Liver (tissue), 9 donors: Measurements from ENCODE around the gene LSMEM2. TPM values are rescaled to one million over a fixed set of nuclear protein-coding genes. Genes with fewer than 3 reads are reported as not detected.
"Not testable (repeated sequence)": the region's sequence is repeated elsewhere in the genome, so short reads cannot be mapped to it uniquely, and the experiment has no call there.

Experiments used
- DNase-seq: peaks from one replicate; pipeline ENCODE4 v3.0.0-alpha.2; 2017; ENCODE audit warnings: low spot score
- H3K27ac ChIP-seq, 2 donors: one replicate each; pipeline ENCODE4 v1.7.0; 2013; ENCODE audit warnings: inconsistent platforms in 2 of 2, low read length in 2 of 2, control low read depth in 1 of 2, low read depth in 1 of 2, mild to moderate bottlenecking in 1 of 2
- H3K27me3 ChIP-seq, 4 donors: one replicate each; pipeline versions ENCODE4 v1.6.1 to v1.7.0; 2013; ENCODE audit warnings: low read length in 3 of 4, inconsistent platforms in 1 of 4, mild to moderate bottlenecking in 1 of 4, moderate library complexity in 1 of 4; ENCODE audit not compliant: control insufficient read depth in 4 of 4, insufficient read depth in 4 of 4
- H3K36me3 ChIP-seq, 4 donors: one replicate each; pipeline versions ENCODE4 v1.6.1 to v1.7.0; 2013; ENCODE audit warnings: low read length in 3 of 4, mild to moderate bottlenecking in 3 of 4, low read depth in 1 of 4, moderate library complexity in 1 of 4; ENCODE audit not compliant: control insufficient read depth in 4 of 4, insufficient read depth in 3 of 4
- H3K4me1 ChIP-seq, 4 donors: one replicate each; pipeline versions ENCODE4 v1.6.1 to v1.7.0; 2013; ENCODE audit warnings: low read length in 3 of 4, mild to moderate bottlenecking in 3 of 4, moderate library complexity in 1 of 4; ENCODE audit not compliant: control insufficient read depth in 4 of 4, insufficient read depth in 4 of 4
- H3K4me3 ChIP-seq, 3 donors: one replicate each; pipeline versions ENCODE4 v1.6.1 to v1.7.0; 2013; ENCODE audit warnings: low read length in 3 of 3, control low read depth in 1 of 3, low read depth in 1 of 3, mild to moderate bottlenecking in 1 of 3
- H3K9ac ChIP-seq, 2 donors: one replicate each; pipeline ENCODE4 v1.7.0; 2013; ENCODE audit warnings: low read length in 2 of 2, mild to moderate bottlenecking in 2 of 2, moderate library complexity in 2 of 2, control low read depth in 1 of 2, low read depth in 1 of 2
- H3K9me3 ChIP-seq, 4 donors: one replicate each; pipeline versions ENCODE4 v1.6.1 to v1.7.0; 2013; ENCODE audit warnings: low read length in 3 of 4; ENCODE audit not compliant: control insufficient read depth in 4 of 4
- FOXA2 ChIP-seq: IDR thresholded peaks from 2 replicates; pipeline ENCODE4 v1.6.1; 2016; ENCODE audit warnings: antibody characterized with exemption
- GABPA ChIP-seq, 2 donors: IDR thresholded peaks in 1 of 2; conservative IDR thresholded peaks in 1 of 2; 2 replicates each; pipeline ENCODE4 v1.6.1; 2016; ENCODE audit warnings: antibody characterized with exemption in 2 of 2, mild to moderate bottlenecking in 1 of 2, moderate library complexity in 1 of 2
- HNF4G ChIP-seq: IDR thresholded peaks from 2 replicates; pipeline ENCODE4 v1.6.1; 2016; ENCODE audit warnings: antibody characterized with exemption
- JUND ChIP-seq, 2 donors: IDR thresholded peaks; 2 replicates each; pipeline ENCODE4 v1.6.1; 2016; ENCODE audit warnings: antibody characterized with exemption in 2 of 2
- NR2F2 ChIP-seq: IDR thresholded peaks from 2 replicates; pipeline ENCODE4 v1.6.1; 2016; ENCODE audit warnings: antibody characterized with exemption
- RAD21 ChIP-seq, 2 donors: IDR thresholded peaks; 2 replicates each; pipeline ENCODE4 v1.6.1; 2016; ENCODE audit warnings: antibody characterized with exemption in 2 of 2, mild to moderate bottlenecking in 2 of 2
- RXRA ChIP-seq, 2 donors: IDR thresholded peaks; 2 replicates each; pipeline ENCODE4 v1.6.1; 2017 to 2018; ENCODE audit warnings: antibody characterized with exemption in 2 of 2, mild to moderate bottlenecking in 1 of 2
- SP1 ChIP-seq: IDR thresholded peaks from 2 replicates; pipeline ENCODE4 v1.6.1; 2018; ENCODE audit warnings: antibody characterized with exemption, mild to moderate bottlenecking
- YY1 ChIP-seq: IDR thresholded peaks from 2 replicates; pipeline ENCODE4 v1.6.1; 2016; ENCODE audit warnings: antibody characterized with exemption, mild to moderate bottlenecking
- WGBS: extraction: QIAGEN DNeasy Blood & Tissue Kit; methylation state at CpG from one replicate; pipeline ENCODE4 v1.1.7; 2013; 5-methylcytosine and 5-hydroxymethylcytosine counted together
- polyA plus RNA-seq, 2 donors: library from polyadenylated mRNA; stranded (reverse) in 1 of 2; unstranded in 1 of 2; fragments of 200-250 nt in 1 of 2; fragments of >200 nt in 1 of 2; fragmentation: Nextera tagmentation in 1 of 2; extraction: Ambion mirVana in 1 of 2; gene quantifications; one replicate each; pipeline versions ENCODE4 v1.2.1 to v1.2.3, GENCODE V29; 2013 to 2015
- total RNA-seq, 2 donors: library from RNA; depleted of rRNA; stranded (reverse); fragments of >200 nt; gene quantifications; one replicate each; pipeline ENCODE4 v1.2.3, GENCODE V29; 2014
- TF ChIP-seq, protein P1 (sequence below): IDR thresholded peaks from 2 replicates; pipeline ENCODE4 v1.6.1; 2016; ENCODE audit warnings: antibody characterized with exemption
- TF ChIP-seq, protein P2 (sequence below): IDR thresholded peaks from 2 replicates; pipeline ENCODE4 v1.6.1; 2016; ENCODE audit warnings: antibody characterized with exemption
- TF ChIP-seq, protein P3 (sequence below): fragments of 150-350 bp; IDR thresholded peaks from 2 replicates; pipeline ENCODE4 v1.5.1; 2017; ENCODE audit warnings: improper control_type of control experiment, low read depth, low read length; ENCODE audit not compliant: missing input control
- donor health status: healthy.
- donor health status: healthy.
- donor health status: healthy.
- donor health status: healthy.
- donor health status: healthy.

Gene LSMEM2
- total and polyA plus RNA-seq, 4 donors, result 0.03 to 0.08 TPM; not detected in 2

GRCh38 chr3:50242851-50243542 is 35.9 kb upstream of the LSMEM2 start:
- no peak for DNase-seq
- Histone ChIP-seq H3K36me3 (no peaks in the 10 kb centered on the region), H3K4me3 (no peak overlapping the region), H3K27ac (peak overlapping the region; percentile 83 to 87), H3K27me3 (no peaks in the 10 kb centered on the region), H3K9ac (no peak overlapping the region), H3K9me3 (no peaks in the 10 kb centered on the region), H3K4me1 (peaks cover 17 to 90% (median 70%) of the 10 kb centered on the region in 4 donors)
- TF ChIP-seq FOXA2 (no peak), RXRA (IDR thresholded peaks at IDR 0.05) (peak; percentile 36 to 80), GABPA (IDR thresholded peaks at IDR 0.05 in 1 of 2, conservative IDR thresholded peaks at IDR 0.05 in 1 of 2) (peak; percentile 13 to 50), RAD21 (IDR thresholded peaks at IDR 0.05) (no peak), YY1 (peak; percentile 90)
- 63% methylated on average over 14 of the region's 14 CpGs for WGBS

DNA sequence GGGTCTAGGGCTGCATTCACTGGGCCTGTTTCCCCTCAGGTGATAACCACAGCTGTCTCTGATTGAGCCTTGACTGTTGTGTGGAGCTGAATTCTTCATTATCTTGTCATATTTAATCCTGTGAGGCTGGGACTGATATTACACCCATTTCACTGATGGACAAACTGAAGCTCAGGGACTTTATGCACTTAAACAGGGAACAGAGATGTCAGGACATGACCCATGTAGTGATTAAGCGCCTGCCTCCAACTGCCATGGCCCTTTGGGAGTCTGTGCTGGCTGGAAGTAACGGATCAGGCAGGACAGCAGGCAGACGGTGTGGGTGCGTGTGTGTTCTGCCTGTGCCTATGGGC is 35.4 kb upstream of the LSMEM2 start:
- Histone ChIP-seq H3K9me3 (no peaks in the 10 kb centered on the region), H3K27me3 (no peaks in the 10 kb centered on the region), H3K4me3 (no peak overlapping the region), H3K36me3 (no peaks in the 10 kb centered on the region), H3K9ac (no peak overlapping the region), H3K4me1 (peaks cover 14 to 90% (median 70%) of the 10 kb centered on the region in 4 donors), H3K27ac (peak overlapping the region; percentile 83 to 87)
- DNase-seq, result no peak
- TF ChIP-seq SP1 (no peak), JUND (IDR thresholded peaks at IDR 0.05) (no peak)
- WGBS, result 91% methylated on average over 4 of the region's 4 CpGs

DNA sequence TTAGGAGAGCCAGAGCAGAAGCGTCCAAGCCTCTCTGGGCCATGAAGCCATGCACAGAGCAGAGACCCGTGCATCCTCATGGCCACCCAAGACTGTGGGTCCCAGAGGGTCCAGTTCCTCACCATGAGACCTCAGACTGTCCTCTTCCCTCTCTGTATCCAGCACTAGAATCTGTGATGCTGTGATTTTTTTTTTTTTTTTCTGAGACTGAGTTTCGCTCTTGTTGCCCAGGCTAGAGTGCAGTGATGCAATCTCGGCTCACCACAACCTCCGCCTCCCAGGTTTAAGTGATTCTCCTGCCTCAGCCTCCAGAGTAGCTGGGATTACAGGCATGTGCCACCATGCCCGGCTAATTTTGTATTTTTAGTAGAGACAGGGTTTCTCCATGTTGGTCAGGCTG is 34.1 kb upstream of the LSMEM2 start:
- Histone ChIP-seq H3K27ac (peak overlapping the region; percentile 14 to 77), H3K4me1 (peaks cover 11 to 90% (median 69%) of the 10 kb centered on the region in 4 donors)
- DNase-seq, H3K9ac ChIP-seq, H3K9me3 ChIP-seq, H3K4me3 ChIP-seq, H3K27me3 ChIP-seq, H3K36me3 ChIP-seq: not testable (repeated sequence)
- 88% methylated on average over 6 of the region's 6 CpGs for WGBS

- H3K9me3 ChIP-seq, result no peaks in the 10 kb centered on the region
- H3K27ac ChIP-seq, result peak overlapping the region; percentile 72 to 77
- no peaks in the 10 kb centered on the region for H3K36me3 ChIP-seq
- H3K9ac ChIP-seq, result peak overlapping the region in 1 of 2 donors; percentile 20
- no peak for DNase-seq
- peaks cover 11 to 88% (median 71%) of the 10 kb centered on the region in 4 donors for H3K4me1 ChIP-seq
- H3K4me3 ChIP-seq, result no peak overlapping the region
- 69% methylated on average over 16 of the region's 16 CpGs for WGBS
- TF ChIP-seq, protein P1, sequence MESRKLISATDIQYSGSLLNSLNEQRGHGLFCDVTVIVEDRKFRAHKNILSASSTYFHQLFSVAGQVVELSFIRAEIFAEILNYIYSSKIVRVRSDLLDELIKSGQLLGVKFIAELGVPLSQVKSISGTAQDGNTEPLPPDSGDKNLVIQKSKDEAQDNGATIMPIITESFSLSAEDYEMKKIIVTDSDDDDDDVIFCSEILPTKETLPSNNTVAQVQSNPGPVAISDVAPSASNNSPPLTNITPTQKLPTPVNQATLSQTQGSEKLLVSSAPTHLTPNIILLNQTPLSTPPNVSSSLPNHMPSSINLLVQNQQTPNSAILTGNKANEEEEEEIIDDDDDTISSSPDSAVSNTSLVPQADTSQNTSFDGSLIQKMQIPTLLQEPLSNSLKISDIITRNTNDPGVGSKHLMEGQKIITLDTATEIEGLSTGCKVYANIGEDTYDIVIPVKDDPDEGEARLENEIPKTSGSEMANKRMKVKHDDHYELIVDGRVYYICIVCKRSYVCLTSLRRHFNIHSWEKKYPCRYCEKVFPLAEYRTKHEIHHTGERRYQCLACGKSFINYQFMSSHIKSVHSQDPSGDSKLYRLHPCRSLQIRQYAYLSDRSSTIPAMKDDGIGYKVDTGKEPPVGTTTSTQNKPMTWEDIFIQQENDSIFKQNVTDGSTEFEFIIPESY, result no peak
- TF ChIP-seq, protein P2, sequence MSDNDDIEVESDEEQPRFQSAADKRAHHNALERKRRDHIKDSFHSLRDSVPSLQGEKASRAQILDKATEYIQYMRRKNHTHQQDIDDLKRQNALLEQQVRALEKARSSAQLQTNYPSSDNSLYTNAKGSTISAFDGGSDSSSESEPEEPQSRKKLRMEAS, result no peak
- TF ChIP-seq NR2F2, result no peak
- TF ChIP-seq, protein P3, sequence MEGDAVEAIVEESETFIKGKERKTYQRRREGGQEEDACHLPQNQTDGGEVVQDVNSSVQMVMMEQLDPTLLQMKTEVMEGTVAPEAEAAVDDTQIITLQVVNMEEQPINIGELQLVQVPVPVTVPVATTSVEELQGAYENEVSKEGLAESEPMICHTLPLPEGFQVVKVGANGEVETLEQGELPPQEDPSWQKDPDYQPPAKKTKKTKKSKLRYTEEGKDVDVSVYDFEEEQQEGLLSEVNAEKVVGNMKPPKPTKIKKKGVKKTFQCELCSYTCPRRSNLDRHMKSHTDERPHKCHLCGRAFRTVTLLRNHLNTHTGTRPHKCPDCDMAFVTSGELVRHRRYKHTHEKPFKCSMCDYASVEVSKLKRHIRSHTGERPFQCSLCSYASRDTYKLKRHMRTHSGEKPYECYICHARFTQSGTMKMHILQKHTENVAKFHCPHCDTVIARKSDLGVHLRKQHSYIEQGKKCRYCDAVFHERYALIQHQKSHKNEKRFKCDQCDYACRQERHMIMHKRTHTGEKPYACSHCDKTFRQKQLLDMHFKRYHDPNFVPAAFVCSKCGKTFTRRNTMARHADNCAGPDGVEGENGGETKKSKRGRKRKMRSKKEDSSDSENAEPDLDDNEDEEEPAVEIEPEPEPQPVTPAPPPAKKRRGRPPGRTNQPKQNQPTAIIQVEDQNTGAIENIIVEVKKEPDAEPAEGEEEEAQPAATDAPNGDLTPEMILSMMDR, result no peak
- no peak for TF ChIP-seq YY1
- TF ChIP-seq HNF4G, result no peak
- H3K27me3 ChIP-seq, result no peaks in the 10 kb centered on the region
Observed at GRCh38 chr3:50245251-50245745, 33.6 kb upstream of the LSMEM2 start.
